Hepatocyte (in vitro differentiated cells): ENCODE data around the gene TMEM240. TPM values are rescaled to one million over a fixed set of nuclear protein-coding genes. Genes with fewer than 3 reads are reported as not detected.

Experiments used
- DNase-seq: peaks from one replicate; pipeline ENCODE4 v3.0.0-alpha.2; 2016; ENCODE audit warnings: low spot score
- H2AFZ ChIP-seq: fragments of 200-600 bp; sonication (generic); 2 replicates; pipeline ENCODE4 v1.6.0; 2016; ENCODE audit warnings: antibody characterized with exemption, mild to moderate bottlenecking
- H3K27ac ChIP-seq: fragments of 200-600 bp; sonication (generic); 2 replicates; pipeline ENCODE4 v1.5.1; 2016; ENCODE audit warnings: mild to moderate bottlenecking
- H3K27me3 ChIP-seq: fragments of 200-600 bp; sonication (generic); 2 replicates; pipeline ENCODE4 v1.6.1; 2016
- H3K36me3 ChIP-seq: fragments of 200-600 bp; sonication (generic); replicated peaks from 2 replicates; pipeline ENCODE4 v1.5.1; 2016; ENCODE audit warnings: low read depth; ENCODE audit not compliant: insufficient read depth
- H3K4me1 ChIP-seq: fragments of 200-600 bp; sonication (generic); 2 replicates; pipeline ENCODE4 v1.5.1; 2016; ENCODE audit warnings: mild to moderate bottlenecking, moderate library complexity; ENCODE audit not compliant: insufficient read depth
- H3K4me2 ChIP-seq: fragments of 200-600 bp; sonication (generic); 2 replicates; pipeline ENCODE4 v1.6.0; 2016
- H3K4me3 ChIP-seq: fragments of 200-600 bp; sonication (generic); 2 replicates; pipeline ENCODE4 v1.5.1; 2016; ENCODE audit warnings: mild to moderate bottlenecking
- H3K79me2 ChIP-seq: fragments of 200-600 bp; sonication (generic); 2 replicates; pipeline ENCODE4 v1.6.0; 2017; ENCODE audit warnings: mild to moderate bottlenecking
- H3K9me2 ChIP-seq: fragments of 200-600 bp; sonication (generic); replicated peaks from 2 replicates; pipeline ENCODE4 v1.6.0; 2017; ENCODE audit warnings: mild to moderate bottlenecking; ENCODE audit not compliant: insufficient read depth
- H3K9me3 ChIP-seq: fragments of 200-600 bp; sonication (generic); 2 replicates; pipeline ENCODE4 v1.5.1; 2016; ENCODE audit warnings: low read depth, mild to moderate bottlenecking
- H4K20me1 ChIP-seq: fragments of 200-600 bp; sonication (generic); 2 replicates; pipeline ENCODE4 v1.6.0; 2016; ENCODE audit warnings: mild to moderate bottlenecking; ENCODE audit not compliant: insufficient read depth, poor library complexity, severe bottlenecking
- CTCF ChIP-seq: fragments of 200-600 bp; sonication (generic); IDR thresholded peaks from 2 replicates; pipeline ENCODE4 v1.5.1; 2016; ENCODE audit warnings: antibody characterized with exemption, mild to moderate bottlenecking; ENCODE audit not compliant: poor library complexity
- EZH2 ChIP-seq: fragments of 200-600 bp; sonication (generic); IDR thresholded peaks from 2 replicates; pipeline ENCODE4 v1.6.1; 2016; ENCODE audit warnings: antibody characterized with exemption, mild to moderate bottlenecking, borderline replicate concordance
- EZH2phosphoT487 ChIP-seq: fragments of 200-600 bp; sonication (generic); IDR thresholded peaks from one replicate; pipeline ENCODE4 v1.6.1; 2018; ENCODE audit warnings: antibody characterized with exemption, mild to moderate bottlenecking, low read depth, moderate library complexity; ENCODE audit not compliant: unreplicated experiment, severe bottlenecking
- WGBS: methylation state at CpG from one replicate; pipeline ENCODE4 v1.1.6; 2016; ENCODE audit warnings: low lambda C conversion rate; ENCODE audit errors: missing lambda C conversion rate; 5-methylcytosine and 5-hydroxymethylcytosine counted together
- polyA plus RNA-seq: library from polyadenylated mRNA; unstranded; fragments of >200 nt; fragmentation: Nextera tagmentation; extraction: Ambion mirVana; gene quantifications from 2 replicates; pipeline ENCODE4 v1.2.1, GENCODE V29; 2016
- total RNA-seq: library from RNA; depleted of rRNA; stranded (reverse); fragments of >200 nt; gene quantifications from 2 replicates; pipeline ENCODE4 v1.2.3, GENCODE V29; 2014

The TMEM240 gene
- total and polyA plus RNA-seq, 2 experiments from 2014 or later, result 2.1 to 4.3 TPM

GRCh38 chr1:1544544-1544943 is 4.1 kb upstream of the TMEM240 start:
- TF ChIP-seq EZH2phosphoT487 (no peak), EZH2 (no peak), CTCF (no peak)
- H4K20me1 ChIP-seq, result peaks cover 3% of the 10 kb centered on the region
- DNase-seq, result no peak
- H3K9me2 ChIP-seq, result no peaks in the 10 kb centered on the region
- H3K4me2 ChIP-seq, result no peak overlapping the region
- H3K27ac ChIP-seq, result no peak overlapping the region
- H2AFZ ChIP-seq, result no peak overlapping the region
- H3K79me2 ChIP-seq, result no peaks in the 10 kb centered on the region
- H3K4me3 ChIP-seq, result no peak overlapping the region
- H3K36me3 ChIP-seq, result no peaks in the 10 kb centered on the region
- H3K4me1 ChIP-seq, result peaks cover 12% of the 10 kb centered on the region
- no peaks in the 10 kb centered on the region for H3K9me3 ChIP-seq
- 97% methylated on average over 10 of the region's 10 CpGs for WGBS
- H3K27me3 ChIP-seq, result no peaks in the 10 kb centered on the region

GRCh38 chr1:1543706-1544099 is 3.3 kb upstream of the TMEM240 start:
- H2AFZ ChIP-seq, result no peak overlapping the region
- peak overlapping the region; percentile 41 for H3K4me2 ChIP-seq
- peak overlapping the region; percentile 72 for H3K27ac ChIP-seq
- 82% methylated on average over 9 of the region's 19 CpGs for WGBS
- peaks cover 12% of the 10 kb centered on the region for H3K4me1 ChIP-seq
- no peaks in the 10 kb centered on the region for H3K27me3 ChIP-seq
- no peak for TF ChIP-seq EZH2
- no peak for TF ChIP-seq CTCF
- TF ChIP-seq EZH2phosphoT487, result no peak
- H4K20me1 ChIP-seq, result peaks cover 8% of the 10 kb centered on the region
- DNase-seq, result peak; percentile 52
- no peaks in the 10 kb centered on the region for H3K9me3 ChIP-seq
- H3K9me2 ChIP-seq, result no peaks in the 10 kb centered on the region
- H3K36me3 ChIP-seq, result no peaks in the 10 kb centered on the region
- H3K79me2 ChIP-seq, result no peaks in the 10 kb centered on the region
- no peak overlapping the region for H3K4me3 ChIP-seq

- Histone ChIP-seq H2AFZ (no peak overlapping the region), H3K4me1 (peaks cover 12% of the 10 kb centered on the region), H3K27ac (peak overlapping the region; percentile 72), H3K4me3 (no peak overlapping the region), H3K79me2 (no peaks in the 10 kb centered on the region), H3K27me3 (no peaks in the 10 kb centered on the region), H3K36me3 (no peaks in the 10 kb centered on the region), H4K20me1 (peaks cover 8% of the 10 kb centered on the region), H3K4me2 (peak overlapping the region; percentile 41), H3K9me3 (no peaks in the 10 kb centered on the region), H3K9me2 (no peaks in the 10 kb centered on the region)
- WGBS, result 88% methylated on average over 41 of the region's 45 CpGs
- peak; percentile 80 for DNase-seq
- TF ChIP-seq CTCF, result no peak
- TF ChIP-seq EZH2, result no peak
- no peak for TF ChIP-seq EZH2phosphoT487
These were observed 2.6 kb upstream of the TMEM240 start for GRCh38 chr1:1542766-1543705.
